Fibroblast of lung (primary cell): ENCODE results near the gene KLHL5.

Source experiments
- EZH2 ChIP-seq: IDR thresholded peaks from 2 replicates; pipeline ENCODE4 v1.5.1; 2012; ENCODE audit warnings: low read length, control low read depth, mild to moderate bottlenecking; ENCODE audit errors: missing control alignments
- TF ChIP-seq, protein P1 (sequence below), 2 donors: IDR thresholded peaks in 1 of 2; conservative IDR thresholded peaks in 1 of 2; 1 replicate in 1 of 2; 2 replicates in 1 of 2; pipeline ENCODE4 v1.5.1; 2011 to 2012; ENCODE audit warnings: low read length in 2 of 2, control low read depth in 1 of 2, inconsistent platforms in 1 of 2, low read depth in 1 of 2, mild to moderate bottlenecking in 1 of 2

DNA sequence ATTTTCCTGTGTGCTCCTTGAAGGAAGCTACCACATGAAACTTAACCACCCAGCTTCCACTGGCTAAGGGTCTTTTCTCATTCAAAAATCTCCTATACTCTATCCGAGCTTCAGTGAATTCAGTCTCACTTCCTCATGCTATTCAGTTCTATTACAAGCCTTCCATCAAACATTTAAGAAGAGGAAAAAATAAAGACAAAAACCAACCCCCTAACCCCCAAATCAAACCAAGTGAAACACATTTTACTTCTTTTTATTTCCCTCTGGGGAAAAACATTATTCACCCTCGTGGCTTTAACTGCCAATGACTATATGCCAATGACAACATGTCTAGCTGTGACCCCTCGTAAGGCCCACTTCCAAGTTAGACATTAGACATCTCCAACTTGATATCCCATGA lies 104.1 kb downstream of the KLHL5 start:
- TF ChIP-seq, protein P1, sequence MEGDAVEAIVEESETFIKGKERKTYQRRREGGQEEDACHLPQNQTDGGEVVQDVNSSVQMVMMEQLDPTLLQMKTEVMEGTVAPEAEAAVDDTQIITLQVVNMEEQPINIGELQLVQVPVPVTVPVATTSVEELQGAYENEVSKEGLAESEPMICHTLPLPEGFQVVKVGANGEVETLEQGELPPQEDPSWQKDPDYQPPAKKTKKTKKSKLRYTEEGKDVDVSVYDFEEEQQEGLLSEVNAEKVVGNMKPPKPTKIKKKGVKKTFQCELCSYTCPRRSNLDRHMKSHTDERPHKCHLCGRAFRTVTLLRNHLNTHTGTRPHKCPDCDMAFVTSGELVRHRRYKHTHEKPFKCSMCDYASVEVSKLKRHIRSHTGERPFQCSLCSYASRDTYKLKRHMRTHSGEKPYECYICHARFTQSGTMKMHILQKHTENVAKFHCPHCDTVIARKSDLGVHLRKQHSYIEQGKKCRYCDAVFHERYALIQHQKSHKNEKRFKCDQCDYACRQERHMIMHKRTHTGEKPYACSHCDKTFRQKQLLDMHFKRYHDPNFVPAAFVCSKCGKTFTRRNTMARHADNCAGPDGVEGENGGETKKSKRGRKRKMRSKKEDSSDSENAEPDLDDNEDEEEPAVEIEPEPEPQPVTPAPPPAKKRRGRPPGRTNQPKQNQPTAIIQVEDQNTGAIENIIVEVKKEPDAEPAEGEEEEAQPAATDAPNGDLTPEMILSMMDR (conservative IDR thresholded peaks at IDR 0.05 in 1 of 2, IDR thresholded peaks at IDR 0.05 in 1 of 2; ENCODE audit: low read depth in 1 of 2, low read length in 2 of 2), result no peak
- no peak for TF ChIP-seq EZH2
